ENCODE results near the gene BRME1. TPM values are rescaled to one million over a fixed set of nuclear protein-coding genes. Genes with fewer than 3 reads are reported as not detected.
A peak's percentile ranks its signal among the peaks of the same experiment; 100 is the strongest.

Gene BRME1
- total and polyA plus RNA-seq, 2 of the 13 experiments (the other 11 are each of a cell fraction or from before 2014, with no cell fraction given) = 0.74 to 1.5 TPM

DNA sequence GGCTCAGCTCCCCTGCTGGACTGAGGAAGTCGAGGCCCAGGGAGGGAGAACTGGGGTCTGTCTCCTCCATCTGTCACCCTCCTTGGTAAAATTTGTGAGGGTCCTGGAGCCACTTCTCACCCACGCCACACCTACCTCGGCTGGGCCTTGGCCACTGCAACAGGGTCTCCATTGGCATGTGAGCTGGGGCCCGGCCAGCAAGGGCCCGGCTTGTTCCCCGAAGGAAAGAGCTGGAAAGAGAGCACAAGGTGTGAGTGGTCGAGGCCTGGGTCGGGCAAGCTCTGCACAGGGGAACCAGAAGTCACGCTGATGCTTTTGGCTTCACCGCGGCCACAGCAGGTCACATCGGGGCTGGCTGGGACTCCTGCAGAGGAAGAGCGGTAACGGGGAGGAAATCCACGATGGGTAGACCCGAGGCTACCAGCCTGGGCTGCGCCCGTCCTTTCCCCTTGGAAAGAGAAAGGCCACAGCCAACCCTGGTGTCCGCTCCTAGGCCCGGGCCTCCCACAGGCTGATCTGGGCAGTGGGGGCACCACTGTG is 20.0 kb downstream of the BRME1 start (continued):
- TF ChIP-seq, protein P1, sequence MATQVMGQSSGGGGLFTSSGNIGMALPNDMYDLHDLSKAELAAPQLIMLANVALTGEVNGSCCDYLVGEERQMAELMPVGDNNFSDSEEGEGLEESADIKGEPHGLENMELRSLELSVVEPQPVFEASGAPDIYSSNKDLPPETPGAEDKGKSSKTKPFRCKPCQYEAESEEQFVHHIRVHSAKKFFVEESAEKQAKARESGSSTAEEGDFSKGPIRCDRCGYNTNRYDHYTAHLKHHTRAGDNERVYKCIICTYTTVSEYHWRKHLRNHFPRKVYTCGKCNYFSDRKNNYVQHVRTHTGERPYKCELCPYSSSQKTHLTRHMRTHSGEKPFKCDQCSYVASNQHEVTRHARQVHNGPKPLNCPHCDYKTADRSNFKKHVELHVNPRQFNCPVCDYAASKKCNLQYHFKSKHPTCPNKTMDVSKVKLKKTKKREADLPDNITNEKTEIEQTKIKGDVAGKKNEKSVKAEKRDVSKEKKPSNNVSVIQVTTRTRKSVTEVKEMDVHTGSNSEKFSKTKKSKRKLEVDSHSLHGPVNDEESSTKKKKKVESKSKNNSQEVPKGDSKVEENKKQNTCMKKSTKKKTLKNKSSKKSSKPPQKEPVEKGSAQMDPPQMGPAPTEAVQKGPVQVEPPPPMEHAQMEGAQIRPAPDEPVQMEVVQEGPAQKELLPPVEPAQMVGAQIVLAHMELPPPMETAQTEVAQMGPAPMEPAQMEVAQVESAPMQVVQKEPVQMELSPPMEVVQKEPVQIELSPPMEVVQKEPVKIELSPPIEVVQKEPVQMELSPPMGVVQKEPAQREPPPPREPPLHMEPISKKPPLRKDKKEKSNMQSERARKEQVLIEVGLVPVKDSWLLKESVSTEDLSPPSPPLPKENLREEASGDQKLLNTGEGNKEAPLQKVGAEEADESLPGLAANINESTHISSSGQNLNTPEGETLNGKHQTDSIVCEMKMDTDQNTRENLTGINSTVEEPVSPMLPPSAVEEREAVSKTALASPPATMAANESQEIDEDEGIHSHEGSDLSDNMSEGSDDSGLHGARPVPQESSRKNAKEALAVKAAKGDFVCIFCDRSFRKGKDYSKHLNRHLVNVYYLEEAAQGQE (IDR thresholded peaks at IDR 0.05; ENCODE audit: borderline replicate concordance in 1 of 2, low read depth in 1 of 2, low read length in 2 of 2) = no peak
- no peak for TF ChIP-seq ZNF30 (CRISPR knock-in tag; IDR thresholded peaks at IDR 0.05)
- TF ChIP-seq KLF11 (CRISPR knock-in tag; IDR thresholded peaks at IDR 0.05) = no peak

DNA sequence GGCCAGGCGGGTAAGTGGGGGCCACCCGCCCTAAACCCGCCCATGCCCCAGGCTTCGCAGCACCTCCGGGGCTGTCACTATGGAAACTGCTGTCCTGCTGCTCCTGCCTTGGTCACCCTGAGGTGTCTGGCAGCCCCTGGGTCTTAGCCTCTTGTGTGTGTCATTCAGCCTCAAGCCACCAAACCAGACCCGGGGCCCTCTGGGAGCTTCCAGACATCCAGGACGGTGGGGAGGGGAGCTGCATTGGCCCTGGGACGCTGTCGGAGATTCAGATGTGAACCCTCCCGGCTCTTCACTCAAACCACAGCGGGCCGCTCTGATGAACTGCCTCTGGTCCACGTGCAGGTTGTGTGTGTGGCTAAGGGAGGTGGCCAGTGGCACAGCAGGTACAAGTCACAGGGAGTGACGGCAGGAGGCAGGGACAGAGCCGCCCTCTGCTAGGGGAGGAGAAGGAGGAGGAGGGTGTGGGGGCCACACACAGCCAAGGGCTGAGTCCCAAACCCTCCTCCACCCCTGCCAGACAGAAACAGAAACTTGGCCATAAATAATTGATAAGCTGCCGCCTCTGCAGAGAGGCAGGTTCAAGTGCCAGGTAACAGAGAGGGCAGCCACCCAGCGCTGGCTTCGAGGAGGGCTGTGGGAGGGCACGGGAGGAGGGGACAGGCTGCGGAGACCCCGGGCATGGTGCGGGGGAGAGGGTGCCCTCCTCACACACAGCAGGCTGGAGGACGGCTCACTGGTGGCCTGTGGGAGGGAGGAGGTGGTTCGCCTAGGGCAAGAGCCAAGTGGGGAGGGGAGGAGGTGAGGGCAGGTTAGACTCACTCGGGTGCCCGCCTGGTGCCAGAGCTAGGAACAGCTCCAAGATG is 21.0 kb downstream of the BRME1 start:
- no peak for ATAC-seq
- no peak for FAIRE-seq
- ChIA-PET POLR2A (interaction anchor here (0.7 to 1.3 kb wide), 2 partner anchors 177 to 252 kb away, joined by 3 read pairs; partner anchors contain the start of gene PALM3), CTCF (ENCODE audit: low intra/inter-chr PET ratio, low total read pairs) (no interaction called here)
- no peaks in the 10 kb centered on the region for H3K79me2 ChIP-seq (ENCODE audit: insufficient read depth, low read length)
- no peaks in the 10 kb centered on the region for H3K36me3 ChIP-seq (replicated peaks in 1 of 2; ENCODE audit: control insufficient read depth in 1 of 2, insufficient read depth in 2 of 2, low read length in 2 of 2)
- WGBS (ENCODE audit: low lambda C conversion rate) = 32% methylated on average over 22 of the region's 26 CpGs
- intact Hi-C loops (cut with micrococcal nuclease; ENCODE audit: unreplicated experiment) = no loop called here
- peaks cover 2 to 28% of the 10 kb centered on the region in 2 experiments; a peak in 4 of 5 replicates for H3K27me3 ChIP-seq (ENCODE audit: control insufficient read depth in 1 of 2, insufficient read depth in 2 of 2, low read length in 2 of 2)
- in situ Hi-C loops (cut with HindIII; ENCODE audit: extremely low pct_ligation_motif_present, low pct_unique_long_range_greater_than_20kb) = loop anchor here (5.0 to 25.0 kb wide), 3 partner anchors 67 to 527 kb away; partner anchors contain the start of genes DCAF15, DDX39A and MISP3
- no peak overlapping the region for H3K4me2 ChIP-seq (ENCODE audit: low read depth, low read length)
- no TSS peak for BruUV-seq (replicated peaks)
- H2AFZ ChIP-seq (ENCODE audit: low read length) = no peak overlapping the region
- peaks cover 56% of the 10 kb centered on the region for H3K4me1 ChIP-seq (ENCODE audit: insufficient read depth, low read length)
- no peaks in the 10 kb centered on the region for H3K9me3 ChIP-seq (ENCODE audit: low read length)
- H4K20me1 ChIP-seq (ENCODE audit: insufficient read depth, low read length) = no peaks in the 10 kb centered on the region
- no peak overlapping the region for H3K9ac ChIP-seq (ENCODE audit: insufficient read depth, low read depth, low read length)
- H3K27ac ChIP-seq (ENCODE audit: extremely low read length, insufficient read depth, low read length) = no peak overlapping the region
- no peak overlapping the region for H3K4me3 ChIP-seq (replicated peaks in 1 of 3; ENCODE audit: insufficient read depth in 1 of 3, low read depth in 2 of 3, low read length in 3 of 3)
- DNase-seq (ENCODE audit: low spot score) = no peak
- TF ChIP-seq, protein P2, sequence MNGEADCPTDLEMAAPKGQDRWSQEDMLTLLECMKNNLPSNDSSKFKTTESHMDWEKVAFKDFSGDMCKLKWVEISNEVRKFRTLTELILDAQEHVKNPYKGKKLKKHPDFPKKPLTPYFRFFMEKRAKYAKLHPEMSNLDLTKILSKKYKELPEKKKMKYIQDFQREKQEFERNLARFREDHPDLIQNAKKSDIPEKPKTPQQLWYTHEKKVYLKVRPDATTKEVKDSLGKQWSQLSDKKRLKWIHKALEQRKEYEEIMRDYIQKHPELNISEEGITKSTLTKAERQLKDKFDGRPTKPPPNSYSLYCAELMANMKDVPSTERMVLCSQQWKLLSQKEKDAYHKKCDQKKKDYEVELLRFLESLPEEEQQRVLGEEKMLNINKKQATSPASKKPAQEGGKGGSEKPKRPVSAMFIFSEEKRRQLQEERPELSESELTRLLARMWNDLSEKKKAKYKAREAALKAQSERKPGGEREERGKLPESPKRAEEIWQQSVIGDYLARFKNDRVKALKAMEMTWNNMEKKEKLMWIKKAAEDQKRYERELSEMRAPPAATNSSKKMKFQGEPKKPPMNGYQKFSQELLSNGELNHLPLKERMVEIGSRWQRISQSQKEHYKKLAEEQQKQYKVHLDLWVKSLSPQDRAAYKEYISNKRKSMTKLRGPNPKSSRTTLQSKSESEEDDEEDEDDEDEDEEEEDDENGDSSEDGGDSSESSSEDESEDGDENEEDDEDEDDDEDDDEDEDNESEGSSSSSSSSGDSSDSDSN (CRISPR knock-in tag; IDR thresholded peaks at IDR 0.05) = no peak
- TF ChIP-seq, protein P3, sequence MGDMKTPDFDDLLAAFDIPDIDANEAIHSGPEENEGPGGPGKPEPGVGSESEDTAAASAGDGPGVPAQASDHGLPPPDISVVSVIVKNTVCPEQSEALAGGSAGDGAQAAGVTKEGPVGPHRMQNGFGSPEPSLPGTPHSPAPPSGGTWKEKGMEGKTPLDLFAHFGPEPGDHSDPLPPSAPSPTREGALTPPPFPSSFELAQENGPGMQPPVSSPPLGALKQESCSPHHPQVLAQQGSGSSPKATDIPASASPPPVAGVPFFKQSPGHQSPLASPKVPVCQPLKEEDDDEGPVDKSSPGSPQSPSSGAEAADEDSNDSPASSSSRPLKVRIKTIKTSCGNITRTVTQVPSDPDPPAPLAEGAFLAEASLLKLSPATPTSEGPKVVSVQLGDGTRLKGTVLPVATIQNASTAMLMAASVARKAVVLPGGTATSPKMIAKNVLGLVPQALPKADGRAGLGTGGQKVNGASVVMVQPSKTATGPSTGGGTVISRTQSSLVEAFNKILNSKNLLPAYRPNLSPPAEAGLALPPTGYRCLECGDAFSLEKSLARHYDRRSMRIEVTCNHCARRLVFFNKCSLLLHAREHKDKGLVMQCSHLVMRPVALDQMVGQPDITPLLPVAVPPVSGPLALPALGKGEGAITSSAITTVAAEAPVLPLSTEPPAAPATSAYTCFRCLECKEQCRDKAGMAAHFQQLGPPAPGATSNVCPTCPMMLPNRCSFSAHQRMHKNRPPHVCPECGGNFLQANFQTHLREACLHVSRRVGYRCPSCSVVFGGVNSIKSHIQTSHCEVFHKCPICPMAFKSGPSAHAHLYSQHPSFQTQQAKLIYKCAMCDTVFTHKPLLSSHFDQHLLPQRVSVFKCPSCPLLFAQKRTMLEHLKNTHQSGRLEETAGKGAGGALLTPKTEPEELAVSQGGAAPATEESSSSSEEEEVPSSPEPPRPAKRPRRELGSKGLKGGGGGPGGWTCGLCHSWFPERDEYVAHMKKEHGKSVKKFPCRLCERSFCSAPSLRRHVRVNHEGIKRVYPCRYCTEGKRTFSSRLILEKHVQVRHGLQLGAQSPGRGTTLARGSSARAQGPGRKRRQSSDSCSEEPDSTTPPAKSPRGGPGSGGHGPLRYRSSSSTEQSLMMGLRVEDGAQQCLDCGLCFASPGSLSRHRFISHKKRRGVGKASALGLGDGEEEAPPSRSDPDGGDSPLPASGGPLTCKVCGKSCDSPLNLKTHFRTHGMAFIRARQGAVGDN (CRISPR knock-in tag; IDR thresholded peaks at IDR 0.05) = peak; percentile 14; the same call in 1 of the 2 replicates
- TF ChIP-seq SMC3 (IDR thresholded peaks at IDR 0.05; ENCODE audit: low read length) = no peak
- TF ChIP-seq, protein P4, sequence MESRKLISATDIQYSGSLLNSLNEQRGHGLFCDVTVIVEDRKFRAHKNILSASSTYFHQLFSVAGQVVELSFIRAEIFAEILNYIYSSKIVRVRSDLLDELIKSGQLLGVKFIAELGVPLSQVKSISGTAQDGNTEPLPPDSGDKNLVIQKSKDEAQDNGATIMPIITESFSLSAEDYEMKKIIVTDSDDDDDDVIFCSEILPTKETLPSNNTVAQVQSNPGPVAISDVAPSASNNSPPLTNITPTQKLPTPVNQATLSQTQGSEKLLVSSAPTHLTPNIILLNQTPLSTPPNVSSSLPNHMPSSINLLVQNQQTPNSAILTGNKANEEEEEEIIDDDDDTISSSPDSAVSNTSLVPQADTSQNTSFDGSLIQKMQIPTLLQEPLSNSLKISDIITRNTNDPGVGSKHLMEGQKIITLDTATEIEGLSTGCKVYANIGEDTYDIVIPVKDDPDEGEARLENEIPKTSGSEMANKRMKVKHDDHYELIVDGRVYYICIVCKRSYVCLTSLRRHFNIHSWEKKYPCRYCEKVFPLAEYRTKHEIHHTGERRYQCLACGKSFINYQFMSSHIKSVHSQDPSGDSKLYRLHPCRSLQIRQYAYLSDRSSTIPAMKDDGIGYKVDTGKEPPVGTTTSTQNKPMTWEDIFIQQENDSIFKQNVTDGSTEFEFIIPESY (CRISPR knock-in tag; IDR thresholded peaks at IDR 0.05) = no peak
